ENCODE data around the gene HOXD12. TPM values are rescaled to one million over a fixed set of nuclear protein-coding genes. Genes with fewer than 3 reads are reported as not detected.

HOXD12 gene
- total RNA-seq, 2 experiments from 2014 or later: not detected

DNA sequence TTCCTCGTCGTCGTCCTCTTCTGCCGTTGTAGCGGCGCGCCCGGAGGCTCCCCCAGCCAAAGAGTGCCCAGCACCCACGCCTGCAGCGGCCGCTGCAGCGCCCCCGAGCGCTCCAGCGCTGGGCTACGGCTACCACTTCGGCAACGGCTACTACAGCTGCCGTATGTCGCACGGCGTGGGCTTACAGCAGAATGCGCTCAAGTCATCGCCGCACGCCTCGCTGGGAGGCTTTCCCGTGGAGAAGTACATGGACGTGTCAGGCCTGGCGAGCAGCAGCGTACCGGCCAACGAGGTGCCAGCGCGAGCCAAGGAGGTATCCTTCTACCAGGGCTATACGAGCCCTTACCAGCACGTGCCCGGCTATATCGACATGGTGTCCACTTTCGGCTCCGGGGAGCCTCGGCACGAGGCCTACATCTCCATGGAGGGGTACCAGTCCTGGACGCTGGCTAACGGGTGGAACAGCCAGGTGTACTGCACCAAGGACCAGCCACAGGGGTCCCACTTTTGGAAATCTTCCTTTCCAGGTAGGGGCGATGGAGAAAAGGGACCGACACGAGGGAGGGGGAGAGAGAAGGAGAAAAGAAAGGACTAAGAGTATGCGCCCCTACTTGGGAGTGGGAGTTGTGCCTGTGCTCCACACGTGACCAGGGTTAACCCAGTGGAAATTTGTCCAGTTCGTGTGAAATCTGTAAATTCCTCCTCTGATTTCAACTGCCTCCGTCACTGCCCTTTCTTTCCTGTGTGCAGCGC, 6.3 kb upstream of the HOXD12 start:
- H3K27ac Mint-ChIP-seq: peak overlapping the region; percentile 48
- no peaks in the 10 kb centered on the region for H3K9me3 Mint-ChIP-seq (ENCODE audit: low read depth)
- peaks cover 92% of the 10 kb centered on the region for H3K27me3 Mint-ChIP-seq
- H3K4me1 Mint-ChIP-seq: peaks cover 20% of the 10 kb centered on the region
- CTCF ChIA-PET: interaction anchor here (0.7 to 1.5 kb wide), 4 partner anchors 11 to 559 kb away, joined by 3 to 5 read pairs (median 3); no protein-coding TSS in a partner anchor
- peaks cover 3% of the 10 kb centered on the region for H3K36me3 Mint-ChIP-seq
- no peak for DNase-seq
- ATAC-seq: no peak
- peak overlapping the region; percentile 3 for H3K4me3 Mint-ChIP-seq

DNA sequence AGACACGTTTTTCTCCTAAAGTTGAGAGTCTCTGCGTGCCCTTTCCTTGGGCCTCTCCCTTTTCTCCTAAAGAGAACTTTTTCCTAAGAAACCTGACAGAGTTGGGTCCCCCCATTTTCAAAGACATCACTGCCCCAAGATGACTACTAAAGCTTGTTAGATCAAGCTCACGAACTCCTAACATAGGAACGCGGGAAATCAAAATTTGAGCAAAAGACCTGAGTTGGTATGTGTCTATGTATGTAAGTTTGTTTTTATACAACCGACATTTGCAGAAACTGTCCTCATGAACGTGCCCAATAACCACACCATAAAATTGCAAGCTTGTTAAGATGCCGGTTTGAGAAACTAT, 5.7 kb upstream of the HOXD12 start:
- Mint-ChIP-seq H3K27ac (peak overlapping the region; percentile 48), H3K4me3 (peak overlapping the region; percentile 3), H3K4me1 (peaks cover 18% of the 10 kb centered on the region), H3K9me3 (ENCODE audit: low read depth) (no peaks in the 10 kb centered on the region), H3K27me3 (peaks cover 92% of the 10 kb centered on the region), H3K36me3 (peaks cover 3% of the 10 kb centered on the region)
- CTCF ChIA-PET: interaction anchor here (1.5 kb wide), 2 partner anchors 33 to 559 kb away, joined by 3 to 5 read pairs; no protein-coding TSS in a partner anchor
- ATAC-seq (no peak), DNase-seq (no peak)

DNA sequence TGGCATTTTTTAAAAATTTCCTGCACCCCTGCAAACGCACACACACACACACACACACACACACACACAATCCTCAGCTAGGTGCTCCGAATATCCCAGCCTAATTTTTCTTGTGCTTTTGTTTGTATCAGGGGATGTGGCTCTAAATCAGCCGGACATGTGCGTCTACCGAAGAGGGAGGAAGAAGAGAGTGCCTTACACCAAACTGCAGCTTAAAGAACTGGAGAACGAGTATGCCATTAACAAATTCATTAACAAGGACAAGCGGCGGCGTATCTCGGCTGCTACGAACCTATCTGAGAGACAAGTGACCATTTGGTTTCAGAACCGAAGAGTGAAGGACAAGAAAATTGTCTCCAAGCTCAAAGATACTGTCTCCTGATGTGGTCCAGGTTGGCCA, 5.2 kb upstream of the HOXD12 start:
- Mint-ChIP-seq H3K27me3 (peaks cover 92% of the 10 kb centered on the region), H3K4me3 (peak overlapping the region; percentile 3), H3K36me3 (peaks cover 3% of the 10 kb centered on the region), H3K9me3 (ENCODE audit: low read depth) (no peaks in the 10 kb centered on the region), H3K4me1 (peaks cover 18% of the 10 kb centered on the region), H3K27ac (no peak overlapping the region)
- ATAC-seq: no peak
- no peak for DNase-seq
- CTCF ChIA-PET: interaction anchor here (1.5 kb wide), 2 partner anchors 33 to 558 kb away, joined by 3 to 5 read pairs; no protein-coding TSS in a partner anchor

DNA sequence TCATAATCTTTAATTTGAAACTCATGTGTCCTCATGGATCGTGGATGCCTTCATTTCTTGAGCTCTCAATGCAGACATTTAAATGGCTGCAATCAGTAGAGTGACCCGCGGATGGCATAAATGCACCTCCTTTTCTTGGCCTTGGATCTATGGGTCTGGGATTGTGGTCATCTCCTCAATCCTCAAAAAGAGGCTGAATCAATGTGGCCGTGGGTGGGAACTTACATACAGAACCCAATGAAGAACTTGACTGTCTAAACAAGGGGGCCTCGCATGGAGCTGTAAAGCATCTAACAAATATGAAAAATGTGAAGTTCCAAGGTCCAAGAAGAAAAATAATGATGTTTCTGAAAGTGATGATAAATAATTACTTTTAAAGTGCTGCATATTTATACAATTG, 4.2 kb upstream of the HOXD12 start:
- Mint-ChIP-seq H3K4me3 (no peak overlapping the region), H3K27ac (no peak overlapping the region), H3K27me3 (peaks cover 90% of the 10 kb centered on the region), H3K36me3 (peaks cover 3% of the 10 kb centered on the region), H3K9me3 (ENCODE audit: low read depth) (no peaks in the 10 kb centered on the region), H3K4me1 (peaks cover 18% of the 10 kb centered on the region)
- CTCF ChIA-PET: interaction anchor here (0.9 to 3.6 kb wide), 7 partner anchors 16 to 731 kb away, joined by 3 to 65 read pairs (median 7); partner anchors contain the start of gene LNPK
- no peak for ATAC-seq
- no peak for DNase-seq

DNA sequence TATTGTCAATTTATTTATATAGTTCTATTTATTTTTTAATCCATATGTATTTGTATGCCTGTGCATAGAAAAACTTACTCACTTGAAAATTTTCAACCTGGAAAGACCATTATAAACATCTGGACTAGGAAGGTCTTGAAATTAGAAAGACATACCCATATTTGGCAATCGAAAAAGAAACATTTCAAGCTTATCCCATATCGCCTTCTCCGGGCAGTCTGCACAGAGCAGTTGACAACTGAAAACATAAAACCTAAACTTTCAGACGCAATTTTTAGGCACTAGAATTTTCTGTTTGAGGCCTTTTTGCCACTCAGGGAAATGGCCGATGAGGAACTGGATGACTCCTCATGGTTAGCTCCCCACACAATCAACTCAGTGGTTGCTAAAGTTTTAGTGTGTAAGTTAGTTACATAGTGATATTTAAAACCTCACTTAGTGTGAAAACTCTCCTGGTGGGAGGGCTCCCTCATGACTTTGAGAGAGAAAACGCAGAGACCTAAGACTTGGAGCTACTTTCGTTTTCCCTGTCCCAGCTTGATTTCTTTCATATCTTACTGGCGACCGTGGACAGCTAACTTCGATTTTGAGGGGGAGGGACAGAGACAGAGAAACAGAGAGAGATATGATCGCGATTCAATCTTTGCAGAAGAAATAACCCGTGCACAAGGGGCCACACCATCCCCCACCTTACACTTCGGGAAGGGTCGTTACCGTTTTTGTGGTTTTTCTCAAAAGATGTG, 3.2 kb upstream of the HOXD12 start:
- Mint-ChIP-seq H3K9me3 (ENCODE audit: low read depth) (no peaks in the 10 kb centered on the region), H3K4me3 (peak overlapping the region; percentile 65), H3K4me1 (peaks cover 18% of the 10 kb centered on the region), H3K27me3 (peaks cover 90% of the 10 kb centered on the region), H3K27ac (no peak overlapping the region), H3K36me3 (peaks cover 3% of the 10 kb centered on the region)
- CTCF ChIA-PET: interaction anchor here (0.9 to 3.6 kb wide), 15 partner anchors 15 to 846 kb away, joined by 3 to 65 read pairs (median 7); partner anchors contain the start of gene LNPK
- DNase-seq: no peak
- no peak for ATAC-seq

DNA sequence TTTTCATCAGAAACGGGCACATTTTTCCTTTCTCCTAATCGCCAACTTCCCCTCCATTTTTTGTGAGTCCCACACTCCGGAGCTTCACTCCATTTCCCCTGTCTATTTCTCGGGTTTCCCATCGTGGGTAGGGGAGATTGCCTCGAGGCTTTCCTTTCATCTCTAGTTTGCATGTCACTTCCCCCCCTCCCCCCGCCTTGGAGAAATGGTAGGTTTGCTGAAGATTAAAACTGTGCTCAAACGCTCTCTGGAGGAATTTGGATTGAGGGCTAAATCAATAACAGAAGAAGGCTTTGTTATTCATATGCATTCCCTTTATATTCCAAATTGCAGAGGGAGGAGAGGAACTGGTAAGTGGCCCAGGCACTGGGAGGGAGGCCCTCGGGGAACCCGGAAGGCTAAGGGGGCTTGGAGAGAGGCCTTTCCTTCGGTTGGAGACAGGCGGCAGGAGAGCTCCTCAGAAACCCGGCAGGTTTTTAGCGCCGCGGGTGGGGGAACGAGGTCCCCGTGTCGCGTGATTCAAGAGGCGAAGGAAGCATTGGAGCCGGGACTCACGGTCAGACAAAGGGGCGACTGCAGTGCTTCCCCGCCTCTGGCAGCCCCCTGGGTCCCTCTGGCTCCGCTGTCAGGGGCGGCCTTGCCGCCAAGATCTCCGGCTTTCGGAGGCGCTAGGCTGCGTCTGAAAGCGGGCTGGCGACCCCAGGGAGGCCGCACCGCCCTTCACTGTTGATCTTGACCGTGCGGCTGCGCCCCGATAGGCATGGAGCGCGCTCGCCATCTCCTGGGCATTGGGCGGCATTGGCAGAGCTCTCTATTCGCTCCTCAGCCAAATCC, 2.4 kb upstream of the HOXD12 start:
- peak; percentile 70 for DNase-seq
- peak overlapping the region; percentile 65 for H3K4me3 Mint-ChIP-seq
- peaks cover 15% of the 10 kb centered on the region for H3K4me1 Mint-ChIP-seq
- H3K27ac Mint-ChIP-seq: no peak overlapping the region
- CTCF ChIA-PET: interaction anchor here (0.6 to 3.6 kb wide), 22 partner anchors 8 to 847 kb away, joined by 3 to 65 read pairs (median 4); partner anchors contain the start of gene LNPK
- H3K36me3 Mint-ChIP-seq: peaks cover 3% of the 10 kb centered on the region
- ATAC-seq: peak; percentile 72
- H3K9me3 Mint-ChIP-seq (ENCODE audit: low read depth): no peaks in the 10 kb centered on the region
- H3K27me3 Mint-ChIP-seq: peaks cover 90% of the 10 kb centered on the region

DNA sequence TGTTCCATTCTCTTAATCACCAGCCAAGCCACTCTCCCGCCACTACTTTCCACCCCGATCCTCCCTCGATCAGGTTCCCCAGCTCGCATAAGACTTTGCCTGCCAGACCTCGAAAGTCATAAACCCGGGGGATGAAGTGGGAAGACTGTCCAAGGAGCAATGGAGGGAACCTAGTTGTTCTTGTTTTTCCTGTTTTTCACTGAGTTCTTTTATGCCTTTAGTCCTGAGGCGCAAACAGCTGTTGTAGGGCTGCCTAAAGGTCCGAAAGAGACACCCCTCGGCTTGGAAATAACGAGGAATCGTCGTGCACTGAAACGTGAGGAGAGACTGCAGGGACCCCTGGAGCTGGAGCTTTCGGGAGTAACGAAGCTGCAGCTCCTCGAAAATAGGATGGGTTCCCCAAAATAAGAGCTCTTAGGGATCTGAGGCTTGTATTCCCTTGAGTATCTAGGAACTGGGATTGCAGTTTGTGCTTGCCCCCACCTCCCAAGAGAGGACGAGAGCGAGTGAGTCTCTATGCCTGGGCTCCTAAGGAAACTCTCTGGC, 1.7 kb upstream of the HOXD12 start:
- DNase-seq: no peak
- CTCF ChIA-PET: interaction anchor here (0.6 to 3.6 kb wide), 17 partner anchors 9 to 847 kb away, joined by 3 to 65 read pairs (median 4); partner anchors contain the start of gene LNPK
- no peak overlapping the region for H3K27ac Mint-ChIP-seq
- peaks cover 96% of the 10 kb centered on the region for H3K27me3 Mint-ChIP-seq
- H3K4me3 Mint-ChIP-seq: peak overlapping the region; percentile 35
- no peak for ATAC-seq
- H3K9me3 Mint-ChIP-seq (ENCODE audit: low read depth): no peaks in the 10 kb centered on the region
- H3K4me1 Mint-ChIP-seq: peaks cover 15% of the 10 kb centered on the region
- H3K36me3 Mint-ChIP-seq: peaks cover 3% of the 10 kb centered on the region

DNA sequence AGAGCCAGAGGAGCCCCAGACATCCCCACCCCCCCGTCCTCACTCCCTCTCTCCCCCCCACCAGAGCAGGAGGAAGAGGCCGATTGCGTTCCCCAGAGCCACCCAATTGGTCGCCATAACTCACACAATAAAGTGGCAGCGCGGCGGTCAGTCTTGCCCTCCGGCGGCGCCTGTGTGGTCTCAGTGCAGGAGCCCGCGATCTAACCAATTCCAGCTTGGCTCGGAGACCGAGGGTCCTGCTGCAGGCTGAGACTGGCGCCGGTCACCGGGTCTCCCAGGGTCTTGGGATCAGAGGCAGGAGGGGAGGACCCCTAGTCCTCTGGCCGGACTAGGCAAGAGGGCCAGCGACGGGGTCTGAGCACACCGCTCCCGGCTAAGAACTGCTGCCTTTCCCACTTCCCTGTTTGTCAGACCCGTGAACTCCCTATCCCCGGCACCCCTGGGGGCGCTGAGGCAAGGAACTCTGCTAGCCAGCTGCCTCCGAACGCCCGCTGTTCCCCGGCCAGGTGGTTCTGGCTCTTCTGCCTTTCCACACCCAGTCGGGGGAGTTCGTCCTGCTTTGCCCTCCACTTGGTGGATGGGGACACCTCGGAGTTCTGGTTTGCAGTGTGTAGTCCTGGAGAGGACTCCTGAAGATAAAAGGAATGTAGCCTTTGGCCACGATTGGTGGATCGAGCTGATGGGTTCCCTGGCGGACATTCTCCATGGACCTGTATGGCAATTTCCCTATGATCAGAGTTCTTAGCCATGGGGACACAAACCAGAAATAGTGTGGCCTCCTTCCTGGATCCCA, 1.0 kb upstream of the HOXD12 start:
- ATAC-seq: no peak
- H3K4me1 Mint-ChIP-seq: peaks cover 15% of the 10 kb centered on the region
- CTCF ChIA-PET: interaction anchor here (2.0 to 3.6 kb wide), 4 partner anchors 19 to 848 kb away, joined by 7 to 65 read pairs (median 8); no protein-coding TSS in a partner anchor
- H3K4me3 Mint-ChIP-seq: no peak overlapping the region
- H3K36me3 Mint-ChIP-seq: peaks cover 3% of the 10 kb centered on the region
- no peak overlapping the region for H3K27ac Mint-ChIP-seq
- peaks cover 96% of the 10 kb centered on the region for H3K27me3 Mint-ChIP-seq
- DNase-seq: no peak
- H3K9me3 Mint-ChIP-seq (ENCODE audit: low read depth): no peaks in the 10 kb centered on the region

DNA sequence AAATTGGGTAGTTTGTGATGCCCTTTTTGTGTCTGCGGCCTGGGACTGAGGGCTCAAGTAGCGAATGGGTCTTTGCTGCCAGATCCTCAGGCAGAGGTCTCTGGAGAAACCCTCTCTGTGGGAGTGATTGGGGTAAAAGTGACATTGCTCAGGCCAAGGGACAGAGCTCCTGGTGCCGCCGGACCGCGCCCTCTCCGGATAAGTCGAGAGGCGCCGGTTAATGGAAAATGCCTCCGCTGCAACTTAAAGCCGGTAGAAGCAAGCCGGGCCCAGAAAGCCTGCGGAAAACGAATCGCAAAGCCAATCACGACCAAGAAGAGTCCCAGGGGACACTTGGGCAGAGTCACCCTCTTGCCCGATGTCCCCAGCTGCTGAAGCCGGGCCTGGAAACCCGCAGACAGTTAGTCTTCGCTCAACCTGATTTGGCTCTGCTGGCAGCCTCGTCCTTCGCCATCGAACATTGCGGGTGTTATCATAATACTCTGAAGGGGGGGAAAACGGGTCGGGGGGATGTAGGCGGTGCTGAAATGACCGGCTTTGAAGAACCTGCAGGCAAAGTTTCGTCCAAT, 352 bp upstream of the HOXD12 start:
- ATAC-seq (no peak), DNase-seq (no peak)
- Mint-ChIP-seq H3K27me3 (peaks cover 96% of the 10 kb centered on the region), H3K36me3 (no peaks in the 10 kb centered on the region), H3K27ac (no peak overlapping the region), H3K4me1 (peaks cover 10% of the 10 kb centered on the region), H3K4me3 (no peak overlapping the region), H3K9me3 (ENCODE audit: low read depth) (no peaks in the 10 kb centered on the region)
- CTCF ChIA-PET: interaction anchor here (3.6 kb wide), 1 partner anchor 411 kb away, joined by 65 read pairs; no protein-coding TSS in a partner anchor

DNA sequence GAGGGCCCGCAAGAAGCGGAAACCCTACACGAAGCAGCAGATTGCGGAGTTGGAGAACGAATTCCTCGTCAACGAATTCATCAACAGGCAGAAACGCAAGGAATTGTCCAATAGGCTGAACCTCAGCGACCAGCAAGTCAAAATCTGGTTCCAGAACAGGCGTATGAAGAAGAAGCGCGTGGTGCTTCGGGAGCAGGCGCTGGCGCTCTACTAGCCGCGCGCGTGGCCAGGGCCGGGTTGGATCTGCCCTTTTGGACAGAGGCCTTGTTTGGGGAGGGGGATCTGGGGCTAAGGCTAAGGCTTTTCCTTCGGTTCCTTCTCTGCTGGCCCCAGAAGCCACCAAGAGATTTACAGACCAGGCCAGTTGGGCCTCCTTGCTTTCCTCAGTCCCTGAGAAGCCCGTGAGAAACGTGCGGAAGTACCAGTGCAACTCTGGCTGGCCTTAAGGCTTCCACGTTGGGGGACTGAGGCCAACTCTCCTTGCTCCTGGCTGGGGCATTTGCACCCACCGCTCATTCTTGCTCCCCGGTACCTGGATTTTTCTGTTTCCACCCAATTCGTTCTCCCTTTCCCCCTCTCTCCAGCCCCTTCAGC, 1.0 kb downstream of the HOXD12 start:
- H3K36me3 Mint-ChIP-seq: no peaks in the 10 kb centered on the region
- CTCF ChIA-PET: no interaction called here
- no peak for DNase-seq
- H3K9me3 Mint-ChIP-seq (ENCODE audit: low read depth): no peaks in the 10 kb centered on the region
- ATAC-seq: no peak
- peaks cover 10% of the 10 kb centered on the region for H3K4me1 Mint-ChIP-seq
- H3K4me3 Mint-ChIP-seq: no peak overlapping the region
- no peak overlapping the region for H3K27ac Mint-ChIP-seq
- peaks cover 96% of the 10 kb centered on the region for H3K27me3 Mint-ChIP-seq

DNA sequence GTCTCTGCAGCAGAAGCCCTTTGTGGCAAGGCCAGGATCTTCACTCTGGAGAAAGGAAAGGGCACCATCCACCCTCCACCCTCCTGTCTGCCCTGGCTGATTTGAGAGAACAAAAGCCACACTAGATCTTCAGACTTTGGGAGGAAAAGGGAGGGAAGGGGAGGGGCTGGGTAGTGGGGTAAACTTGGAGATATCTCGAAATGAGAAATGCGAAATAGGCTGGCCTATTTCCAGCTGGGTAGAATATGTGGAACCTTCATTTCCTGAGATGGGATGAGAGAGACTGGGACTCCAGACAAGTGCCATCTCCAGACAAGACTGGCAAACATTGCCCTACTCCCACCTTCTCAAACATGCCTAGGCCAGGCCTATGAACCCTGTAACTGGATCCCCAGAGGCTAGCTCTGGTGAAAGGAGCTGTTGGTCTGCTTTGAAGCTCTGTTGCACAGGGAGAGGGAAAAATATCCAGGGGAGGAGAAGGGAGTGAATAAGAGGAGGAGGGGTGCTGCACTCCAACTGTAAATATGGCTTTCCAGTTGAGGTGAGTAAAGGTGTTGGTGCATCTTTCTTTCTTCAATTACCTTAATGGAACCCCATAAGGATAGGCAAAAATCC, 1.7 kb downstream of the HOXD12 start:
- no peaks in the 10 kb centered on the region for H3K9me3 Mint-ChIP-seq (ENCODE audit: low read depth)
- no peak overlapping the region for H3K4me3 Mint-ChIP-seq
- no peak for ATAC-seq
- peaks cover 2% of the 10 kb centered on the region for H3K36me3 Mint-ChIP-seq
- CTCF ChIA-PET: interaction anchor here (1.3 kb wide), 1 partner anchor 39 kb away, joined by 3 read pairs; no protein-coding TSS in a partner anchor
- no peak overlapping the region for H3K27ac Mint-ChIP-seq
- peaks cover 96% of the 10 kb centered on the region for H3K27me3 Mint-ChIP-seq
- no peak for DNase-seq
- peaks cover 13% of the 10 kb centered on the region for H3K4me1 Mint-ChIP-seq
